Activated CD8-positive, alpha-beta T cell treated with anti-CD3 and anti-CD28 coated beads for 36 hours (primary cell): ENCODE measurements around the gene DNAI1. TPM values are rescaled to one million over a fixed set of nuclear protein-coding genes. Genes with fewer than 3 reads are reported as not detected.

Source experiments
- ATAC-seq: fragments of 200-7000 bp; cut with Tn5 transposase; one replicate; pipeline ENCODE4 v1.10.0; 2021; ENCODE audit warnings: mild to moderate bottlenecking, moderate library complexity
- CTCF ChIA-PET: fragments of 350-600 bp; sonication (Branson Sonifier 250); formaldehyde crosslinking; loops from one replicate; lab custom pipeline; 2021; ENCODE audit warnings: antibody characterized with exemption; lab: Charles Lee
- POLR2A ChIA-PET: fragments of 350-600 bp; sonication (Branson Sonifier 250); formaldehyde crosslinking; loops from one replicate; lab custom pipeline; 2021; ENCODE audit warnings: antibody characterized with exemption; lab: Charles Lee
- DNase-seq: peaks from one replicate; pipeline ENCODE4 v3.0.0-alpha.2; 2020
- H3K27ac Mint-ChIP-seq: one replicate; pipeline ENCODE4 v1.8.0; 2021; ENCODE audit warnings: mild to moderate bottlenecking, mixed read lengths
- H3K27me3 Mint-ChIP-seq: one replicate; pipeline ENCODE4 v1.8.0; 2021; ENCODE audit warnings: mixed read lengths
- H3K36me3 Mint-ChIP-seq: one replicate; pipeline ENCODE4 v1.8.0; 2021; ENCODE audit warnings: low read depth, mixed read lengths
- H3K4me1 Mint-ChIP-seq: one replicate; pipeline ENCODE4 v1.8.0; 2021; ENCODE audit warnings: low read depth, mixed read lengths
- H3K4me3 Mint-ChIP-seq: one replicate; pipeline ENCODE4 v1.8.0; 2021; ENCODE audit warnings: mild to moderate bottlenecking, moderate library complexity, mixed read lengths
- H3K9me3 Mint-ChIP-seq: one replicate; pipeline ENCODE4 v1.8.0; 2021; ENCODE audit warnings: mixed read lengths
- CTCF ChIP-seq: fragments of 200-600 bp; IDR thresholded peaks from one replicate; pipeline ENCODE4 v1.8.0; 2022; ENCODE audit warnings: antibody characterized with exemption, mild to moderate bottlenecking
- intact Hi-C: fragments of 100-400 bp; cut with micrococcal nuclease; formaldehyde crosslinking; loops from one replicate; pipeline ENCODE4 v1.10.0; 2022
- total RNA-seq, 2 experiments: library from RNA; stranded (reverse); gene quantifications; one replicate each; pipeline ENCODE4 v1.2.3, GENCODE V29; 2021

Gene DNAI1
- total RNA-seq, 2 experiments from 2014 or later = 0.18 TPM; not detected in 1

GRCh38 chr9:34570376-34570775 is 111.8 kb downstream of the DNAI1 start:
- no peak for ATAC-seq
- H3K4me1 Mint-ChIP-seq = no peaks in the 10 kb centered on the region
- DNase-seq = no peak
- no peaks in the 10 kb centered on the region for H3K36me3 Mint-ChIP-seq
- H3K27me3 Mint-ChIP-seq = peaks cover 16% of the 10 kb centered on the region
- no peak for TF ChIP-seq CTCF
- intact Hi-C loops = no loop called here
- POLR2A ChIA-PET = no interaction called here
- CTCF ChIA-PET = interaction anchor here (1.1 to 1.7 kb wide), 3 partner anchors 8 to 33 kb away, joined by 4 to 8 read pairs (median 5); no protein-coding TSS in a partner anchor
- no peaks in the 10 kb centered on the region for H3K9me3 Mint-ChIP-seq
- no peak overlapping the region for H3K27ac Mint-ChIP-seq
- no peak overlapping the region for H3K4me3 Mint-ChIP-seq

Other genes starting within 250 kb of the DNAI1 start
- gene KIF24, start 129.5 kb upstream of the DNAI1 start, total RNA-seq = 1 to 10 TPM; 5.8 to 5.9 TPM
- 10 to 100 TPM; 35.3 to 38.4 TPM for gene NUDT2, start 129.2 kb upstream of the DNAI1 start, total RNA-seq
- 1 to 10 TPM; 4.1 to 5.5 TPM for gene MYORG, start 81.9 kb upstream of the DNAI1 start, total RNA-seq
- gene FAM219A, start 235 bp upstream of the DNAI1 start, total RNA-seq = 1 to 10 TPM; 8.2 to 9.2 TPM
- gene ENHO, start 64.2 kb downstream of the DNAI1 start, total RNA-seq = not detected
- gene CNTFR, start 130.9 kb downstream of the DNAI1 start, total RNA-seq = not detected
- 10 to 100 TPM; 37.9 to 38.7 TPM for gene RPP25L, start 153.3 kb downstream of the DNAI1 start, total RNA-seq
- 10 to 100 TPM; 52.7 to 61.0 TPM for gene DCTN3, start 161.7 kb downstream of the DNAI1 start, total RNA-seq
- under 1 TPM; 0.29 to 0.32 TPM for gene ARID3C, start 170.3 kb downstream of the DNAI1 start, total RNA-seq
- gene SIGMAR1, start 179.0 kb downstream of the DNAI1 start, total RNA-seq = 10 to 100 TPM; 80.7 to 81.2 TPM
- gene GALT, start 187.9 kb downstream of the DNAI1 start, total RNA-seq = 10 to 100 TPM; 42.8 to 44.5 TPM
- gene IL11RA, start 193.4 kb downstream of the DNAI1 start, total RNA-seq = 10 to 100 TPM; 17.4 to 20.7 TPM
- under 1 TPM in 1 of 2 experiments, not detected in 1; 0.43 TPM for gene CCL27, start 203.9 kb downstream of the DNAI1 start, total RNA-seq
- not detected for gene CCL19, start 232.5 kb downstream of the DNAI1 start, total RNA-seq